GM19467 (cell line): ENCODE measurements around the gene RABEP2.
"Not testable (repeated sequence)": the region's sequence is repeated elsewhere in the genome, so short reads cannot be mapped to it uniquely, and the experiment has no call there.

Experiments
- ATAC-seq: cut with Tn5 transposase; IDR thresholded peaks from one replicate; pipeline ENCODE4 v1.9.1; 2021; ENCODE audit warnings: mild to moderate bottlenecking, moderate library complexity; ENCODE audit not compliant: unreplicated experiment

Gene RABEP2

DNA sequence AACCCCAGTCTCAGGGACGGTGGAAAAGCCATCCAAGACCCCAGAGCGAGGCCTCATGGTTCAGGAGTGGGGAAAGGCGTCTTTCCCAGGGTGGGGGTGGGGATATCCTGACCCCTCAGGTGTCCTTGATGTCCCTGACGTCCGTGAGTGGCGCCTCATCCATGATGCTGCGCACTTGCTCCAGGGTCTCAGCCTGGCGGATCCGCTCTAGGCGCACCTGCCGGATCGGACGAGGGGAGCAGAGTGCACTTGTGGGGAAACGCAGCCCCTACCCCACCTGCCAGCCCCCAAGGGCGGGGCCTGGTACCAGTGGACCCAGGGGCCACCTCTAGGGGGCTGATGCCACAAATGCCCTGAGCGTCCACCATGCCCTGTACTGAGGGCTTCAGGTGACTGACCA is 20.2 kb downstream of the RABEP2 start:
- no peak for ATAC-seq

DNA sequence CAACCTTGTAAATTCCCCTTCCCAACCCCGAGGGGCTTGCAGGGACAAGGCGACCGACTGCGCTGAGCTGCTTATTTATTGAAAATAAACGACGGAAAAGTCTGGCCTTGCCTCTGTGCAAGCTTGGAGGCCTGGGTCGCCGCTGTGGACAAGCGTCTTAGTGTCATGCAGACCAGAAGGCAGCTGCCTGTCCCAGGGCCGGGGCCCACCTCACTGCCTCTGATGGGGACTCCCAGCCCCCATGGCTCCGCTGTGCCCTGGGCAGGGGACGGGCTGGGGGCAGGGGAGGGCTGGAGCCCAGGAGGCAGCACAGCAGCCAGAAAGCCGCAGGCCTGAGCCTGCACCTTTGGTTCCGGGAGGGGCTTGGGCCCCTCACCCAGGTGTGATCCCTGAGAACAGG is 20.7 kb downstream of the RABEP2 start:
- no peak for ATAC-seq

DNA sequence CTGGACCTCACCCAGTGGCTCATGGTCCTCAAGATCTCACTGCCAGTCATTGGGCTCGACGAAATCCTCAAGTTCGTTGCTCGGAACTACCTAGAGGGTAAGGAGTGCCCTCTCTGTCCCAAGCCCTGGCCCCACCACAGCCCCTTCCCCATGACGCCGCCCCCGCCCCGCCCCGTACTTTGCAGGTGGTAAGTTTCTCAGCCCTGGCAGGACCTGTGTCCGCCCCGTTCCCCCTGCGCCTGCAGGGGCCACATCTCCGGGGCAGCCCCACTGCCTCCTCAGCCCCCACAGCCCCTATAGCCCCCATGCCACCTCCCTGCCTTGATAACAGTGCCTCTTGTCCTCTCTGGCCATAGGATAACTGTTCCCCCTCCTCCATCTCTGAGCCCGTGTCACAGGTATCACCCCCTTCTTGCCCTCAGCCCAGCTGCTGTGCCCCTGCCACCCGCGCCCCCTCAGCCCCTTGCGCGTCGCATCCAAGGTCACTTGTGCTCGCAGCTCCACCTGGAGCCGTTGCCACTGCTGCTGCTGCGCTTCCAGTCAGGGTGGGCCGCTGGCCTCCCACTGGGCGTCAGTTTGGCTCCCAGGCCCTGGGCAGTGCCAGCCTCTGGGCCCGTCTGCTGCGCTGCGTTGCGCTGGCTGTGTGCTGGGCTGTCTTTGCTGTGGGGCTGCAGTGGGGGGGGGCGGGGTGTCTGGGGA is 21.5 kb downstream of the RABEP2 start:
- ATAC-seq, result no peak

DNA sequence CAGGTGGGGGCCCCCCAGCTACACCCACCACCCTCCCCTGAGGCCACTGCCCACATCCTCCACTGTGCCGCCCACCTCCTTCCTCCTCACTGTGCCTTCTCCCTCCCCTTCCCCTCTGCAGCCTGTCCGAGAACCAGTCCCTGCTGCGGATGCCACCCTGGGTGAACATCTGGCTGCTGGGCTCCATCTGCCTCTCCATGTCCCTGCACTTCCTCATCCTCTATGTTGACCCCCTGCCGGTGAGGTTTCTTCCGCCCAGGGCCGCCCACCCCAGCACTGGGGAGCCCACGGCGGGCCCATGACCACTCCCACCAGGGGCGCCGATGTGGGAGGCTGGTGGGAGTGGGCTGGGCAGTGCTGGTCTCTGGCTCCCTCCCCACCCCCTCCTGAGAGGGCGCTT is 22.1 kb downstream of the RABEP2 start:
- no peak for ATAC-seq

DNA sequence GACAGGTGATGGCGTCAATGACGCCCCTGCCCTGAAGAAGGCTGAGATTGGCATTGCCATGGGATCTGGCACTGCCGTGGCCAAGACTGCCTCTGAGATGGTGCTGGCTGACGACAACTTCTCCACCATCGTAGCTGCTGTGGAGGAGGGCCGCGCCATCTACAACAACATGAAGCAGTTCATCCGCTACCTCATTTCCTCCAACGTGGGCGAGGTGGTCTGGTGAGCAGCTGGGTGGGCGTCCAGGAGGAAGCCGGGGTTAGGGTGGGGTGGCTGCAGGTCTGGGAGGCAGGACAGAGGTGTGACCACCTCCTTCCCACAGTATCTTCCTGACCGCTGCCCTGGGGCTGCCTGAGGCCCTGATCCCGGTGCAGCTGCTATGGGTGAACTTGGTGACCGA is 23.2 kb downstream of the RABEP2 start:
- ATAC-seq, result no peak

DNA sequence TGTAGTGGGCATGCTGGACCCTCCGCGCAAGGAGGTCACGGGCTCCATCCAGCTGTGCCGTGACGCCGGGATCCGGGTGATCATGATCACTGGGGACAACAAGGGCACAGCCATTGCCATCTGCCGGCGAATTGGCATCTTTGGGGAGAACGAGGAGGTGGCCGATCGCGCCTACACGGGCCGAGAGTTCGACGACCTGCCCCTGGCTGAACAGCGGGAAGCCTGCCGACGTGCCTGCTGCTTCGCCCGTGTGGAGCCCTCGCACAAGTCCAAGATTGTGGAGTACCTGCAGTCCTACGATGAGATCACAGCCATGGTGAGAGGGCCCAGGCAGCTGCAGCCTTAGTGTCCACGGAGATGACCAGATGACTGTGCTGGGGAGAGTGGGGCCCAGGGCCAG is 24.4 kb downstream of the RABEP2 start:
- ATAC-seq, result no peak

DNA sequence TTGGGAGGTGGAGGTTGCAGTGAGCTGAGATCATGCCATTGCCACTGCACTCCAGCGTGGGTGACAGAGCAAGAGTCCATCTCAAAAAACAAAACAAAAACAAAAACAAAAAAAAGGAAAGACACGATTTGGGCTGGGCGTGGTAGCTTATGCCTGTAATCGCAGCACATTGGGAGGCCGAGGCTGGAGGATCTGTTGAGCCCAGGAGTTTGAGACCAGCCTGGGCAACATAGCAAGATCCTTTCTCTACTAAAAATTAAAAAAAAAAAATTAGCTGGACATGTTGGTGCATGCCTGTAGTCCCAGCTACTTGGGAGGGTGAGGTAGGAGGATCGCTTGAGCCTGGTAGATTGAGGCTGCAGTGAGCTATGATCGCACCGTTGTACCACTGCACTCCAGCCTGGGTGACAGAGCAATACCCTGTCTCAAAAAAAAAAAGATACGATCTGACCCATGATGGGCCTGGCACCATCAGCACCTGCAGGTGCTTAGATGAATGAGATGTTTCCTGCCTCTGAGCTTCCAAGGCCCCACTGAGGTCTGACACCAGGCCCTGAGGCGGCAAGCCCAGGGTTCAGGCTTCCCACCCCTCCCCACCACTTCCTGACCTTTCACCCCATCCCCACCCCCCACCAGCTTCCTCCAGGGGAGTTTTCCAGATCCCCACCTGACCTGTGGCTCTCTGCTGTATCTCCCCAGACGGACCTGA is 25.0 kb downstream of the RABEP2 start:
- no peak for ATAC-seq

DNA sequence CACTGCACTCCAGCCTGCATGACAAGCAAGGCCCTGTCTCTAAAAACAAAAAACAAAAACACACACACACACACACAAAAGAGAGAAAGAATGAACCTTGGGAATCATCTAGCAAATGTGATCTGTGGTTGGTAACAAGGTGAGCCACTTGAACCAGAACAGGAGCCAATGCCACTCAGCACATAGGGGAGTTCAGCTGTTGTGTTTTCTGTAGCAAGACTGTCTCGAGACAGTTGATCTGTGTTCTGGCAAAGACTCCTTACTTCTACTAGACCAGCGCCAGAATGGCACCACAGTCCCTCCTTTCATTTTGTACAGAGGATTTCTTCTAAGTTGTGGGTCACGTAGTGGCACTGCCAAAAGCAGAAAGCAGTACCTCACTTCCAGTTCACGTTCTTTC is 26.1 kb downstream of the RABEP2 start:
- no peak for ATAC-seq

DNA sequence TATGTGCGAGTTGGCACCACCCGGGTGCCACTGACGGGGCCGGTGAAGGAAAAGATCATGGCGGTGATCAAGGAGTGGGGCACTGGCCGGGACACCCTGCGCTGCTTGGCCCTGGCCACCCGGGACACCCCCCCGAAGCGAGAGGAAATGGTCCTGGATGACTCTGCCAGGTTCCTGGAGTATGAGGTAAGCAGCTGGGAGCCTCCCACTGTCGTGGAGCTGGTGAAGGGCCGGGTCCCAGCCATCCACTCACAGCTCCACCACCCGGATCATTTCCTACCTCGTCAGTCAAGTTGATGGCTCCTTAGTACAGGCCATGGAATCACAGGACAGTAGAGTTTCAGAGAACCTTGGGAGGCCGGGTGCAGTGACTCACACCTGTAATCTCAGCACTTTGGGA is 26.8 kb downstream of the RABEP2 start:
- ATAC-seq, result no peak

DNA sequence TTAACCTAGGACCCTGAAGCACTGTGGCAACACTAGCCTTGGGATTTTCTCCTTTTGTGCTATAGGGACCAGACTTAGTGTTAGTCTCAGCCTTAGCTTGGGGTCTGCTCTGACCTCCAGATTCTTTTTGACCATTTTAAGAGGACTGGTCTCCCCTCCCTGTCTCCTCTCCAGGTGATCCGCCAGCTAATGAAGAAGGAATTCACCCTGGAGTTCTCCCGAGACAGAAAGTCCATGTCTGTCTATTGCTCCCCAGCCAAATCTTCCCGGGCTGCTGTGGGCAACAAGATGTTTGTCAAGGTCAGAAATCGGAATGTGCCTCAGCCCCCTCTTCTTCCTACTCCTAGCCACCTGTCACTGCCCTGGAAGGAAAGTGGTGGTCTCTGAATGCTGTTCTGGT is 27.2 kb downstream of the RABEP2 start:
- no peak for ATAC-seq

DNA sequence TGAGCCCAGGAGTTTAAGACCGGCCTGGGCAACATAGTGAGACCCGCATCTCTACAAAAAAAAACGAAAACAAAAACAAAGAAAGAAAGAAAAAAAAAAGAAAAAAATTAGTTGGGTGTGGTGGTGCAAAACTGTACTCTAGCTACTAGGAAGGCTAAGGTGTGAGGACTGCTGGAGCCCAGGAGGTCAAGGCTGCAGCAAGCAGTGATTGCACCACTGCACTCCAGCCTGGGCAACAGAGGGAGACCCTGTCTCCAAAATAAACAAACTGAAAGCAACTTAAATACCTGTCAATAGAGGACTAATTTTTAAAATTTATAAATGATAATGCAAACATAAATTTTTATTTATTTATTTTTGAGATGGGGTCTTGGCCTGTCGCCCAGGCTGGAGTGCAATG is 29.4 kb downstream of the RABEP2 start:
- ATAC-seq, result no peak

DNA sequence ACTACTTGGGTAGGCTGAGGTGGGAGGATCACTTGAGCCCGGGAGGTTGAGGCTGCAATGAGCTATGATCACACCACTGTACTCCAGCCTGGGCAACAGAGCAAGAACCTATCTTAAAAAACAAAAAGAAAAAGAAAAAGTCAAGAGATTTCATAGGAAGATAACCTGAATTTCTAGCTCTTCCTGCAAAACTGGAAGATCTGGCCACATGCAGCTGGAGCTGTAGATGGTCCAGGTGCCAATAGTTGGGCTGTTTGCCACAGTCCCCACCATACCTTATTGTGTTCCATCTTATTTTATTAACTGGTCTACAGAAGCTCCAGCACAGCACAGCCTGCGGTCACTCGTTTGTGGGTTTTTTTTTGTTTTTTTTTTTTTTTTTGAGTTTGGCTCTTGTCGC is 31.7 kb downstream of the RABEP2 start:
- no peak for ATAC-seq

DNA sequence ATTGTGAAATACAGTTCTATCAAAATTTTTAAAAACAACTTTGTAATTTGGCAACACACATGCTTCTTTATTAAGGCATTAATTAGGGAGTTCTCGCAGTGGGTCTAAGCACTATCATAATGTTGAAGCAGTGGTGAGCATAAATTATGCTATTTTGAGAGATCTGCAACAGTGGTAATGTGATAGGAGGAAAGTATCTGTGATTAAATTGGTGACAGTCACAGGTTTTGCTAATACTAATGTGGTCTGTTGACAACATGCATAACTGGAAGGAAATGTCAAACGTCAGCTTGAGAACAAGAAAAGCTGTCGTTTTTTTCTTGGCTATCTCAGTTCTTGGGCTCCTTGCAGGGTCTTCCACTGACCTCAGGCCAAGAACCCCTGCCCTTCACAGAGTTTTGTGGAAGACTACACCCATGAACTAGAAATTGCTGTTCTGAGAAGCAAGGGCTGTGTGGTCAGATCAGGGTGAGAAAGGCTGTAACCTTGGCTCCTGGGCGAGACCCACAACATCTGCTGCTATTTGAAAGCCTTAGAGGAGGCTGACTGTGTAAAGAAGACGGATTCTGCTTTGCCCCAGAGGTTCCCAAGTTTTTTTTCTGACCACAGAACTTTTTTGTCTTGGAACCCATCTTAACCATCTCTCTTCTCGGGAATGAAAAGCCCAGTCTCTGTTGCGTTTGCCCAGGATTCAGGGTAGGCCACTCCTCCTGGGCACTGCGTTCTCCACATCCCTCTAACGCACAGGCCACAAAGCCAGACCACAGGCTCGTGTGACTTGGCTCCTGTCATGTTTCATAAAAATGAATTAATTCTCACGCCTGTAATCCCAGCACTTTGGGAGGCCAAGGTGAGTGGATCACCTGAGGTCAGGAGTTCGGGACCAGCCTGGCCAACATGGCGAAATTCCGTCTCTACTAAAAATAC is 32.8 kb downstream of the RABEP2 start:
- no peak for ATAC-seq

DNA sequence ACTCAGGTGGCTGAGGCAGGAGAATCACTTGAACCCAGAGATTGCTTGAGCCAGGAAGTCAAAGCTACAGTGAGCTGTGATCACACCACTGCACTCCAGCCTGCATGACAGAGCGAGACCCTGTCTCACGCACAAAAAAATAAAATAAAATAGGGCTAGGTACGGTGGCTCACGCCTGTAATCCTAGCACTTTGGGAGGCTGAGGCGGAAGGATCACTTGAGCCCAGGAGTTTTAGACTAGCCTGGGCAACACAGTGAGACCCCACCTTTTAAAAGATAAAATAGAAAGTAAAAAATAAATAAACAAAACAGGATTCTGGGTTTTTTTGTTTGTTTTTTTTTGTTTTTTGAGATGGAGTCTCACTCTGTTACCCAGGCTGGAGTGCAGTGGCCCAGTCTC is 34.7 kb downstream of the RABEP2 start:
- ATAC-seq, result not testable (repeated sequence)

DNA sequence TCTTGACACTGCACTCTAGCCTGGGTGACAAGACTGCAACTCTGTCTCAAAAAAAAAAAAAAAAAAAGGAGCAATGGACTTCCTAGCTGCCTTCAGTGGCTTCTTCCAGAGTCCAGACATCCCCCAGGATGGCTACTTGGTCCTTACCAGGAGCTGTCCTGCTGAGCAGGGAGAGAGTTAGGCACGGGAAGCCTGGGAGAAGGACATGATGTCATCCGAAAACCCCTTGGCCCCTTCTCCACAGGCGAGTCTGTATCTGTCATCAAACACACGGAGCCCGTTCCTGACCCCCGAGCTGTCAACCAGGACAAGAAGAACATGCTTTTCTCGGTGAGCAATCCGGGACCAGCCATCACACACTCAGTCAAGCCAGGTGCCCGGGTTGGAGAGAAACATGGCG is 38.1 kb downstream of the RABEP2 start:
- no peak for ATAC-seq

DNA sequence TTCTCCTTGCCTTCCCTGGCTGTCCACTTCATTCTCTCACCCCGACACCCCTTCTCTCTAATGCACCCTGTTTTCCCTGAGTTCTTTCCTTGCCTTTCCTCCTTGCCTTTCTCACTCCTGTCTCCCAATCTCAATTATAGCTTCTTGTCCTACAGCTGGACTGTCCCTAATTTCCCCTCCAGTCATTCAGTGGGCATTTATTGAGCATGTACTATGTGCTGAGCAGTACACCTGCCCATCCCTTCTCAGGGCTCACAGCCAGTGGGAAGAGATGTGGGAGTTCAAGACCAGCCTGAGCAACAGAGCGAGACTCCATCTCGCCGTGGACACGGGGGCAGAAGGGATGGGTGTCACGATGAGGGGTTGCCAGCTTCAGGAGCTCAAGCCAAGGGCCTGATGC is 41.0 kb downstream of the RABEP2 start:
- ATAC-seq, result no peak

DNA sequence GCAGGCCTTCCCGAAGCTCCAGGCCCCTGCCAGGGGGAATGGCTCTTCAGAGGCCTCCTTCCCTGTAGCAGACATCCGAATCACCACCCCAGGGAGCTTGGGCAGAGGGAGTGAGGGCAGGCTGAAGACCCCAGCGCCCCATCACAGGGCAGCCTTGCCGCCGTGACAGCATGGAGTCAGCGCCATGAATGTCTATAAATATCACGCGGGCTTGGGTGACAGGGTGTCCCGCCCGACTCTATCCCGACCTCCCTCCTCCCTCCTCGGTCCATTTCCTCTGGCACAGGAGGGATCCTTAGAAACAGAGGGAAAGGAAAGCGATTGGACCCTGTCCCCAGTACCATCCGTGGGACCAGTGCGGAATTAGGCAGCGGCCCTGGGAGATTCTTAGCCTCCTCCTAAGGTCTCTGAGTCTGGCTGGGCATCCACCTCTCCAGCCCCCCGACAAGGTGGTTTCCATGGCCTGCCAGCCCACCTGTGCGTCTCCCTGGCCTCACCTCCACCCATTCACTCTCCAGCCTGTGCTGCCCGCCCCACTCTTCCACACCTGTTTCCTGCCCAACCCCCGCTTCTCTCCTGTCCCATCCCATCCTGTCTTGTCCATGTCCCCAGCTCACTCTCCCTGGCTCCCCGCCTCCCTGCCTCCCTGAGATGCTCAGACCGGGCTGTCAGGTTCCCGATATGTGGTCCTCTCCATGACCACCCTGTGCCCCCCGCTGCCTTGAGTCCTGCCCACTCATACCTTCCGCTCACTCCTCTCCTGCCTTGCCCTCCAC is 41.6 kb downstream of the RABEP2 start:
- ATAC-seq, result no peak

DNA sequence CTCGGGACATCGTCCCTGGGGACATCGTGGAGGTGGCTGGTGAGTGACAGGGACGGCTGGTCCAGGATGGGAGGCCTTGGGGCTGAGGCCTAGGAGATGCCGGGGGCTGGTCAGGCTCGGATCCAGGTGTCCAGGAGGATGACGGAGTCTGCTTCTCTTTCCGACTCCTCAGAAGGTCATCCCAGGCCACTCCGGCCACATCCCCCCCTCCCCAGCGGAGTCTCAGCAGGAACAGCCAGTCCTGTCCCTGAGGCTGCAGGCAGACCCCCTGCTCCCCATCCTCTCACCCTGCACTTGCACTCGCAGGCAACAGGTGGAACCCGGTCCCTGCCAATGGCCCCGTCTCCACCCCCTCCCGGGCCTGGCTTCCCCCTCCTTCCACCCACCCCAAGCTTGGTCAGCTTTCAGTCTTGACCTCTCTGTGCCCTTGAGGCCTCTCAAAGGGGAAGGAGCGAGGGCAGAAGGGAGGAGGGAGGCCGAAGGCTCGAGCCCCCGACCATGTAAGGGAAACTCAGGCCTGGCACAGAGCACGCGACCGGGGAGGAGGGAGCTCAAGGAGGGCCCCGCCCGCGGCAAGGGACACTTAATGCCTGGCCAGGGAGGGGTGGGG is 42.4 kb downstream of the RABEP2 start:
- ATAC-seq, result no peak

DNA sequence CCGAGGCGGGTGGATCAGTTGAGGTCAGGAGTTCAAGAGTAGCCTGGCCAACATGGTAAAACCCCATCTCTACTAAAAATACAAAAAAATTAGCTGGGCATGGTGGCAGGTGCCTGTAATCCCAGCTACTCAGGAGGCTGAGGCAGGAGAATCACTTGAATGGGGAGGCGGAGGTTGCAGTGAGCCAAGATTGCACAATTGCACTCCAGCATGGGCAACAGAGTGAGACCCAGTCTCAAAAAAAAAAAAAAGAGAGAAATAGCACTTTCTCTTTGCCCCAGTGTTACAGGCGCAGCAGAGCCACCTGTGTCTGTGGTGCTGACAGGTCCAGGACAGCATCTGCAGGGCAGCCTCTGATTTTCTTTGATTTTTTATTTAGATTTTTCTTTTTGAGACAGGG is 43.5 kb downstream of the RABEP2 start:
- ATAC-seq, result not testable (repeated sequence)

DNA sequence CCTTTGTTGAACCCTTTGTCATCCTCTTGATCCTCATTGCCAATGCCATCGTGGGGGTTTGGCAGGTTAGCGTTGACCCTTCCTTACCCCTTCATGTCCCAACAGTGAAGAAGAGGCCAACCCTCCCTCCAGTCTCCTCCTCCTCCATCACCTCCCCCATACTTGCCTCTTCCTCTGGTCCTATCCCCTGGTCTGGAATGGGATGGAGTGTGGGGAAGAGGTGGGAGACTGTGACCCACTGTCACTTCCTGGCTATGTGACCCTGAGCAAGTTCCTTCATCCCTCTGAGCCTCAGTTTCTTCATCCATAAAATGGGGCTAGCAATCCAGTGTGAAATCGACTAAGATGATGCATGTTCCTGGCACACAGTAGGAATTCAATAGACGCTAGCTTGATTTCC is 44.1 kb downstream of the RABEP2 start:
- ATAC-seq, result no peak

DNA sequence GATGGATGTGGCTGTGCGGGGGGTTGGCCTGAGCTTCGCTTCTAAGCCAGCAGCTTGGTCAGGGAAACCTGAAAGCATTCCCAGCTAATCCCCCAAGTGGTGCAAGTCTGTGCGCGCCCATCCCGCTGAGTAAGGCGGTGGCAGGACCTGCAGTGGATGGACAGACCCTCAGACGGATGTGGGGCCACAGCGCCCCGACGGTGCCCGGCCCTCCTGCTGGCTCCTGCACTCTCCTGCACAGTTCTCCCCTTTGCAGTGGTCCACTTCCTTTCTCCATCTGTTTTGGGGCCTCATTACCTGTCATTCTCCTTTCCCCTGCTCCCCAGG is 44.5 kb downstream of the RABEP2 start:
- no peak for ATAC-seq
